GM21619 (cell line): Measurements from ENCODE around the gene ST8SIA5.

Experiments
- ATAC-seq: cut with Tn5 transposase; IDR thresholded peaks from one replicate; pipeline ENCODE4 v1.9.1; 2021; ENCODE audit not compliant: unreplicated experiment

The ST8SIA5 gene

DNA sequence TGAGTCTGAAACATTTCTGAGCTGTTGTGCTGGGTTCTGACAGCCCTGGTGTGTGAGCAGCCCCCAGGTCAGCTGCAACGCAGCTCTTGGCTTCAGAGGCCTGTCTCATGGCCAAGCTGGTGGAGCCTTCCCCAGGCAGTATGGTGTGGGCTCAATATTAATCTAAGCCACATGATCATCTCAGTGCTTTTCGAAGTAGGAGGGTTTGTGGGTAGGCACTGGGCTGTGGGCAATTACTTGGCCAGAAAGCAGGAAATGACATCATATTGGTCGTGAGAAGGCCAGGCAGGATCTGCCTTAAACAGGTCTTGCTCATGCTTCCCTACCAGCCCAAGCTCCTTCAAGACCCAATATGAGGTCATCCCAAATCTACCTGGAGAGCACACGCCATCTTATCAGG lies 126.7 kb downstream of the ST8SIA5 start:
- no peak for ATAC-seq

DNA sequence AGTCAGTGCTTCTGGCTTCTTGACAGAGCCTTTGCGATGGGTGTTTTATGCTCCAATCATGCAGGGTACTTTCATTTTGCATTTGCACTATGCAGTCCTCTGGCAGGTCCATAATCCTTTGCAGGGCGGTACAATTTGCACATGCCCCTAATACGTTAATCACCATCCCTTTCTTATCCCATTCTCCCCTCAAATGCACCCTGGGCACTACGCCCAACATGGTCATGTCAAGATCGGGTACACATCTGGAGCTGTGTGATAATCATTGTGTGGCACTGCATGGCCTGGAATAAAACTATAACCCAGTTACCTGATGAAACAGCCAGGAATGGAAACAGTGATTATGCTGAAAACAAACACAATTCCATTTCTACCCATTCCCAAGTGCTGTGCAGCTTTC lies 127.5 kb downstream of the ST8SIA5 start:
- ATAC-seq = no peak

DNA sequence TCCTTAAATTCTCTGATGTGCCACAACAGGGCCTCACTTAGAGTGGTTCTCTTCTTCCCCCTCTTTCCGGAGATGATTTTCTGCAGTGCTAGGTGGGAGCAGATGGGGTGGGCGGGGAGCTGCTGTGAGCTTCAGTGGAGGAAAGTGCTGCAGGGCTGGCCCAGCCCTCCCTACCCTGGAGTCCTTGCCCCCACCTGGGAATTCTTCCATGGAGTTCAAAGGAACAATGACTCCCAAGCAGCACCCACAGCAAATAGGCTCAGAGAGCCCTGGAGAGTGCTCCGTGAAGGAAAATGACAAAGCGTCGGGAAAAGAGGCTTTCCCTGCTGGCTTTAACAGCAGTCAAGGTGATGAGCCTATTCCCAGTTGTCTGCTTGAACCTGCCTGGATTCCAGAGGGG lies 128.6 kb downstream of the ST8SIA5 start:
- no peak for ATAC-seq

DNA sequence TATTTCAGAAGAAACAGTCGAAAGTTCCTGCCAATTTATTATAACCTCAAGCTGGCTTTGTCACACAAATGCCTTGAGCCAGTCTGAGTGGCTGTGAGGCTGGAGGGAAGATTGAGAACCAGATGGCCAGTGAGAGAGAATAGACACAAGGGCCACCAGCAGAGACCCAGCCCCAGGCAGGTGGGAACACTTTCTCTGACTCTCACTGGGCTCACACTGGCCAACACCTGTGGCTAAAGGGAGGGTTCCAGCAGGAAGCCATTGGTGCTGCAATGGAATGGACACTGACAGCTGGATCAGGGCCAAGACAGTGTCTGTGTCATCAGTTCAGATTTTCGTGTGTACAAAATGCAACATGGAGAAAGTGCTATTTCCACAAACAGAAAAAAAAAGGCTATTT lies 129.7 kb downstream of the ST8SIA5 start:
- ATAC-seq = no peak

DNA sequence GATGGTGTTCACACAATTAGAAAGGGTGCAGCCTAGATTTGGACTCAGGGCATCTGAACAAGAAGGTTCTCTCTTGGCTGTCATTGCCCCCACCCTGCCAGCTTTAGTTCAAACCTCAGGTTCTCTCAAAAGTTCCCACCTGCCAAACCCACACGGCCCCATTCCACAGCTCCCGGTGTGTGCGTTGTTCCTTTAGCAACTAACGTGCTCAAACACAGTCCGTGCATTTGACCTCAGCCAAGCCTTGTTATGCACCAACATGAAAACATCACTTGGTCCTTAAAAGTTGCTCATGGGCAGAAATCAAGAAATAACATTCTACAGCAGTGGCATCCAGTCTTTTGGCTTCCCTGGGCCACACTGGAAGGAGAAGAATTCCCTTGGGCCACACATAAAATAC lies 131.8 kb downstream of the ST8SIA5 start:
- ATAC-seq = no peak

DNA sequence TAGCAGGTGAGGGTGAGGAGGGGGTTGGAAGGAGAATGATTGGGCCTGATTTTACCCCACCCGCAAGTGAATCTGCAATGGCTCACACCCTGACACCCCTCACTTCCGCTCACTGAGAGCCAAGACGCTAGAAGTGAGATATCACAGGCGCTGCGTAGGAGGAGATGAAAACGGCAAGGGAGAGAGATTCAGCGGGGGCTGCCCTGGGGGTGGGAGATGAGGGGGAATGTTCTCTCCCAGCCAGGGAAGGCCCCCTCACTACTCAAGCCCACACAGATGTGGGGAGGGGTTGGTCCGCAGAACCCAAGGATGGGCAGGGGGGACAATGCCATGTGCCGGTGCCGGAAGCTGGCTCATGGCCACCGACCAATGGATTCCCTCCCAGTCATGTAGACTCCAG lies 132.7 kb downstream of the ST8SIA5 start:
- no peak for ATAC-seq

DNA sequence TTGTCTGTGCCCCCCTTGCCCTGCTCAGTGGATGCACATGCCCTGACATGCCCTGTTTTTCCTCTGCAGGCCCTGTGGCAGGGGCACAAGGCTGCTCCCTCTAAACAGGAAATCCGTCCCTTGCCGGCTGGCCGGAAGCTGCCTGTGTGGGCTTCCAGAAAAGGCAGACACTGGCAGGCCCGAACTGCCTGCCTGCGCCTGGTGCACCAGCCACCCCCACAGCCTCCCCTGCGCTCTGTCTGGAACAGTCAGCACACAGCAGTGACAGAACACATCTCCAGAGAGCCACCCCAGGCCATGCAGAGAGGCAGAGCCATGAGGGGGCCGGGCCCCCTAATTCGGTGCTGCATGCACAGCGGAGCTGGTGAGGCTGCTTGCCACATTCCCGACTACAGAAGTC lies 133.3 kb downstream of the ST8SIA5 start:
- no peak for ATAC-seq

DNA sequence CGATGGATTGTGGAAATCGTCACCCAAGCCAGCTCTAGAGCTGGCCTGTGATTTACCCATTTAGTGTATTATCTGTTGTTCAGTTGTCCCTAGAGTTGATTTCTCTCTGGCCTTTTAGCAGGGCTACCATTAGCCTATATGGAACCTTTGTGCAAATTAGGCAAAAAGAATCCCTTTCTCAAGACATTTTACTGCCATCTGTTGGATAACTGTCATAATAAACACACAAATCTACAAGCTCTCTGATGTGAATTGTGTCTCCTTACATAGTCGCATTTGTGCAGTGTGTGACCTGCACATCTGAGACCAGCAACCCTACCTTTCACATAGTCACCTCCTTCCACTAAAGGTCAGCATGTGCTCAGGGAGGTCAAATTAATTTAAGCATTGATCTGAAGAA lies 133.9 kb downstream of the ST8SIA5 start:
- no peak for ATAC-seq

DNA sequence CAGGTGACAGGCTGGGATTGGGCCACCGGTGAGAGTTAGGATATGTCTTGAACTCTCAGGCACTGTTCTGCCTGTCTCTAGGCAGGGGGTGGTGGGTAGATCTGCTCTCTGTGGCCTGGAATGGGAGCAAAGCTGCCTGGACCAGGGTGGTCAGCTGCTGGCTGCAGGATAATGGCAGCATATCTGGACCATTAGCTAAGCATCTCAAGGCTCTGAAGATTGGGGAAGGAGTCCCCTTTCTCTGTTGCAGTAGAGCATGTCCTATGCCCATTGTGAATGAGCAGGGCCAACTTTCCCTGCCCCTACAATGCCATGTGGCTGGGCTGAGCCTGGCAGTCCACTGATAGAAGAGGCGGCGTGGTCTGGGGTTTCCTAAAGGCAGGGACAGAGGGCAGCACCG lies 134.4 kb downstream of the ST8SIA5 start:
- ATAC-seq = no peak

DNA sequence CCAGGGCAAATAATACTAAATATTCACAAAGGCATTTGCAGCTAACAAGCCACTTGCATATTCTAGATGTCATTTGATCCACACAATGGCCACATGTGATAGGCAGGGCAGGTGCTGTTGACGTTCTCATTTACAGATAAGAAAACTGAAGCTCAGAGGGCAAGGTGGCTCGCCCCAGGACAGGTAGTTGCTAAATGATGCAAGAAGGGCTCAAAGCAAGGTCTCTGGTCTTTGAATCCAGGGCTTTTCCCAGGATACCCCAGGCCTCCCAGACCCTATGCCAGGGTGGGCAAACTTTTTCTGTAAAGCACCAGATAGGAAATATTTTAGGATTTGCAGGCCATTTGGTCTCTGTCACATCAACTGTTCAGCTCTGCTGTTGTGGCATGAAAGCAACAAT lies 135.0 kb downstream of the ST8SIA5 start:
- no peak for ATAC-seq

DNA sequence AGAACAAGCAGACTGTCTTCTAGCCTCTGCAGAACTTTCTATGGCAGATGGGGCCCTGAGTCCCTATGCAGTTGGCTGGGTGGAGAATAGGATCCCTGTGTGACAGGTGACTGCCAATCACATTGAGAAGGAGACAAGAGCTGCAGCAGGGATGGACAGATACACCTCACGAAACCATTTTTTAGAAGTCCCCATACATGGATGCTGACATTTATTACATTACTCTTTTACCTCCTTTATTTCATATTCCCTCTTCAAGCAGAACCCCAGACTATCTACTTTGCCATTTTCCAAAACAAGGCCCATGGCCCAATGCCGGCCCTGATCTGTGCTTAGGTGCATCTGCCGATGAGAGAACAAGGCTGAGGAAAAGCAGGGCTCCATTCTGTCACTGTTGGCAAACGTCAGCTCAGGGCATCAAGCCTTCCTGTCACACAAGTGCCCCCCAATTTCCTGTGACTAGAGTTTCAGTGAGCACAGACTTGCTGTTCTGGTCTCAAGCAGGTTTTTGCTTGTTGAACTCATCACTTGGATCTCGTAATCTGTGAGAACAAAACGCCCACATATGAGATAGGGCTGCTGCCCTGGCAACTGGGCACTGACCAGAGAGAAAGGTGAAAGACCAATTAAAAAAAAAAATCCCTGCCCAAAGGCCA lies 135.6 kb downstream of the ST8SIA5 start:
- no peak for ATAC-seq

DNA sequence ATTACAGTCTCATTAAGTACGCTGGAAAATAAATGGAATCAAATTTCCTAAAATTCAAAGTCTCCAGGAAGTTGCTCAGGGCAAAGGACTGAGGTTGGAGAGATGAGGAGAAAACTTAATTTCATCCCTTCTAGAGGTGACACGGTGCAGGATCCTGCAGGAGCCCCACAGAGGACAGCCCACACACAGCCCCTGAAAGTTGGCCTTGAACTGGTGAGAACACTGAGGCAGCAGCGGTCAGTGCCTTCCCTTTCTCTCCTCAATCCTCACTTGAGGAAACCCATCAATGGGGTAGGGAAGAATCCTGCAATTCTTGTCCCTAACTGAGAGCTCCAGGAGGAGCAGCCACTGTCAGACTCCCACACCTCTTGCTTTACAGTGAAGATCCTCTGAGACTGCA lies 137.3 kb downstream of the ST8SIA5 start:
- ATAC-seq = no peak
